CD4-positive, alpha-beta T cell treated with Interleukin-6 for 4 hours (primary cell): ENCODE measurements around the gene SPRR4.
"Not testable (repeated sequence)": the region's sequence is repeated elsewhere in the genome, so short reads cannot be mapped to it uniquely, and the experiment has no call there.

Experiments used
- DNase-seq: peaks from one replicate; pipeline ENCODE4 v3.0.0-alpha.2; 2020; ENCODE audit warnings: mixed read lengths

Gene SPRR4

GRCh38 chr1:152967201-152967600 is 3.2 kb upstream of the SPRR4 start:
- DNase-seq, result no peak

DNA sequence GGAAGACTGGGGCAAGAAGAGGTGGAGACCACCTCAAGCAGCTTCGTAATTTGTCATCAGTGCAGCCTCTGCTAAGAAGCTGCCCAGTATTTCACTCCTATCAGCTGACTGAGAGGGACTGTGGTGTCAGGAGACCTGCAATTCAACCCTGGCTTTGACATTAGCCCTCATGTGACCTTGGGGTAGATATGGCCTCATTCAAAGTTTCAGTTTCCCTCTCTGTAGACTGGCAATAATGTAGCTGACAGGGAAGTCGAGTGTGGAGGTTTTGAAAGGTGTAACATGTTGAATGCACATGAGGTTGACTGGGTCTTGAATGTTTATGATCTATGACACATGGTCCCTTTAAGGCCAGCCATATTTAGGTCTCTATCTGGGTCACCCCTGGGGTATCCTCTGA is 2.2 kb upstream of the SPRR4 start:
- DNase-seq, result no peak

- no peak for DNase-seq
Observed at GRCh38 chr1:152969036-152969435, 1.4 kb upstream of the SPRR4 start.

GRCh38 chr1:152972196-152972886 is 1.9 kb downstream of the SPRR4 start:
- no peak for DNase-seq

- no peak for DNase-seq
Observed at GRCh38 chr1:152976688-152977087, 6.2 kb downstream of the SPRR4 start.

GRCh38 chr1:152977614-152978013 is 7.2 kb downstream of the SPRR4 start:
- DNase-seq, result no peak

DNA sequence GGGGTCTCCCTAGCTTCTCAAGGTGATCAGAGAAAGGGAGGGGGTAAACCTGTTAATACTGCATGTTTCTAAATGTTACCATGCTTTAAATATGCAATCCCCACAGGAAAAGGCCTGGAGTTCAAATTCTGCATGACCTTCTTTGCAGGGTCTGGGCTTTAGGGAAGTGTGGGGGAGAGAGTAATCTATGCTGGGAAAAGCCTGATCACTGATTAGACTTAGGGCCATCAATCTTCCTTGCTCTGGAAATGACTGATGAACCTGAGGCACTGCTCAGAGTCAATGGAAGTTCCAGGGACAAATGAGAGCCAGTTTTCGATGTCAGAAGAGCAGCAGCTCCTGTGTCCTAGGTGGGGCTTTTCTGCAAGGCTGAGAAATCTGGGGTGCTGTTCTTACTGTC is 10.2 kb downstream of the SPRR4 start:
- DNase-seq, result no peak

GRCh38 chr1:152981146-152981871 is 10.9 kb downstream of the SPRR4 start:
- no peak for DNase-seq

DNA sequence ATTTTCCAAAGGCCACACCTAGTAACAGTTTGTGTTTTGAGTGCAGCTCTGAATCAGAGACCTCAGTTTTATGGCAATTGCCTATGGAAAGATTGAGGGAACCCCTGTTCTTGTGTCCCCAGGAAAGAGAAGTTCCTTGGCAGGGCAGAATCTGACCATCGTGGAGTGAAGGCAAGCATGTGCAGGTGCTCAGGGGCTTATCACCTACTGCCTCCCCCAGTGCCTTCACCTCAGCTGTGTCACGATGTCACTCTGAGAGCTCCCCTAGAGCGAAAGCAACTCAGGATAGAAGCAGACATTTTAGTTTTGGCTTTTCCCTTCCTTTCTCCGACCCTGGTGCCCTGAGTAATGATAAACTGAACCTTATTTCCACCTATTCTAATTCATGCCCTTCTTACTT is 11.6 kb downstream of the SPRR4 start:
- no peak for DNase-seq

- DNase-seq, result no peak
Observed at GRCh38 chr1:152983234-152983633, 12.8 kb downstream of the SPRR4 start.

- DNase-seq, result no peak
Observed at GRCh38 chr1:152983743-152984142, 13.3 kb downstream of the SPRR4 start, which contains the start of gene SPRR1A. SPRR1A (plus strand) TSS chr1:152984081; CDS start chr1:152985231, 1,150 bp downstream.

- DNase-seq, result no peak
Observed at GRCh38 chr1:152986578-152986977, 16.1 kb downstream of the SPRR4 start.

- no peak for DNase-seq
Observed at GRCh38 chr1:152993186-152993585, 22.7 kb downstream of the SPRR4 start.

GRCh38 chr1:152995842-152996241 is 25.4 kb downstream of the SPRR4 start:
- DNase-seq, result no peak

DNA sequence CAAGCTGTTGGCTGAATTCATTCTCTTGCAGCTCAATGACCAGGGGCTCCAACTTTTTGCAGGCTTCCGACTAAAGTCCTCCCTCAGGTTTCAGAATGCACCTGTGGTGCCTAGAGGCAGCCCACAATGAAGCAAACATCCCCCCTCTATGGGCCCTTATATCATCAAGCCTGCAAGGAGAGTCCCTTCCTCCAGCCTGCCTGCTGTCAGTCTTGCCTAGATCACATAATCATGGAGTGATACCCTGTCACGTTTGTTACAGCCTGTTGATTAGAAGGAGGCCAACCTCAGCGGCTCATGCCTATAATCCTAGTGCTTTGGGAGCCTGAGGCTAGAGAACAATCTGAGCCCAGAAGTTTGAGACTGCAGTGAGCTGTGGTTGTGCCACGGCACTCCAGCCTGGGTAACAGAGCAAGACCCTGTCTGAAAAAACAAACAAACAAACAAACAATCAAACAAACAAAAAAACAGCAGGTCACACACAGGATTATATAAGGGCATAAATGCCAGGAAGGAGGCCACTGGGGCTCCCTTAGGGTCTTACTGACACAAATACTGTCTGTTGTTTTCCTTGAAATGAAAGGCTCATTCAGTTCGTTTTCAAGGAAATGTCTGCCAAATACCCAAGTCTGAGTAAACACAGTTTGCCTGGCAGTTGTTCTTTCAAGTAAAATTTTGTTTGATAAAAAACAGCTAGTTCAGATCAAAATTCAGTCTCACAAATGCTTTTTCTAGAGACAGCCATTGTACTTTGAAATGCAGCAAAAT is 26.4 kb downstream of the SPRR4 start:
- no peak for DNase-seq

DNA sequence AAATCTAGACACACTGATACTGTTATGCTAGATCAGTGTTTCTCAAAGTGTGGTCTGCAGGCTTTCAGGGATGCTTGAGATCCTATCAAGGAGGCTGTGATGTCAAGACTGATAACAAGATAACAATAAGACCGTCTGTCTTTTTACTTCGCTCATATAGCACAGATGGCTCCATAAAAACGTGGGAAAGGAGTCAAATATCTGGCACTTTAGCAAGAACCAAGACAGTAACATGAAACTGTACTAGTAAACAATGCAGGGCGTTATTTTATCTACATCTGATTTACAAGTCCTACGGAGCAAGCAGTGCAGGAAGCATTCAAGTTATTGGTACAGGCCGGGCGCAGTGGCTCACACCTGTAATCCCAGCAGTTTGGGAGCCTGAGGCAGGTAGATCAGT is 27.5 kb downstream of the SPRR4 start:
- no peak for DNase-seq

DNA sequence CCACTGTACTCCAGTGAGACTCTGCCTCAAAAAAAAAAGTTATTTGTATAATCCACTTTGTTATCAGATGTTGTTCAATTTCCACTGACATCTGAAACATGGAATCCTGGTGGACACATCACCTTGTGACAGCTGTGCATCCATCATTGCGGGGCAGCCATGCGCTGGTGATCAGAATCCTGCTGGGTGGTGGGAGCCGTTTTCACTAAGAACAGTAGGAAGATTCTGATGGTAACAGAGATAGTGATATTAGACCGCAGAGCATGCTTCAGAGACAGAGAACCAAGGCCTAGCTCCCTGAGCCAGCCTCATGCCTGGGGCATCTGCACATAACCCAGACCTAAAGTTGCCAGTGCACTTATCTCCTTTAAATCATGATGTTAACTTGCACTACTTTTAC is 28.0 kb downstream of the SPRR4 start:
- DNase-seq, result no peak

- DNase-seq, result no peak
Observed at GRCh38 chr1:152999818-153000217, 29.4 kb downstream of the SPRR4 start.

GRCh38 chr1:153000294-153000693 is 29.8 kb downstream of the SPRR4 start:
- DNase-seq, result no peak

- DNase-seq, result no peak
Observed at GRCh38 chr1:153001382-153001781, 30.9 kb downstream of the SPRR4 start, which contains the start of gene SPRR3. SPRR3 (plus strand) TSS chr1:153001749; CDS start chr1:153003021, 1,272 bp downstream.

GRCh38 chr1:153011235-153011758 is 40.8 kb downstream of the SPRR4 start:
- not testable (repeated sequence) for DNase-seq

- DNase-seq, result not testable (repeated sequence)
Observed at GRCh38 chr1:153021829-153022228, 51.4 kb downstream of the SPRR4 start.
